Subcutaneous abdominal adipose tissue (tissue), 5 donors: ENCODE measurements around the gene JAKMIP2.

Experiments used
- H3K27ac ChIP-seq: one replicate; pipeline ENCODE4 v1.7.0; 2013; ENCODE audit warnings: low read depth, mild to moderate bottlenecking, inconsistent platforms, low read length, moderate library complexity
- H3K27me3 ChIP-seq, 5 donors: one replicate each; pipeline ENCODE4 v1.7.0; 2013; ENCODE audit warnings: low read length in 5 of 5, inconsistent platforms in 1 of 5; ENCODE audit not compliant: control insufficient read depth in 5 of 5, insufficient read depth in 4 of 5
- H3K36me3 ChIP-seq, 5 donors: one replicate each; pipeline ENCODE4 v1.7.0; 2013; ENCODE audit warnings: low read length in 5 of 5; ENCODE audit not compliant: control insufficient read depth in 5 of 5, insufficient read depth in 5 of 5
- H3K4me1 ChIP-seq, 5 donors: one replicate each; pipeline ENCODE4 v1.7.0; 2013; ENCODE audit warnings: low read length in 5 of 5, mild to moderate bottlenecking in 3 of 5, moderate library complexity in 1 of 5; ENCODE audit not compliant: control insufficient read depth in 5 of 5, insufficient read depth in 5 of 5
- H3K4me3 ChIP-seq, 5 donors: one replicate each; pipeline ENCODE4 v1.7.0; 2013; ENCODE audit warnings: low read length in 5 of 5, low read depth in 1 of 5
- H3K9ac ChIP-seq, 5 donors: one replicate each; pipeline ENCODE4 v1.7.0; 2013; ENCODE audit warnings: low read length in 5 of 5, mild to moderate bottlenecking in 4 of 5, moderate library complexity in 3 of 5
- H3K9me3 ChIP-seq, 5 donors: one replicate each; pipeline ENCODE4 v1.7.0; 2013; ENCODE audit warnings: low read length in 5 of 5; ENCODE audit not compliant: control insufficient read depth in 5 of 5
- donor health status: healthy.
- donor health status: healthy.
- donor health status: healthy.
- donor health status: healthy.
- donor health status: healthy.

Gene JAKMIP2

GRCh38 chr5:147626464-147626863 lies 156.1 kb downstream of the JAKMIP2 start:
- no peak overlapping the region for H3K4me3 ChIP-seq
- no peaks in the 10 kb centered on the region for H3K36me3 ChIP-seq
- H3K4me1 ChIP-seq = no peaks in the 10 kb centered on the region
- no peaks in the 10 kb centered on the region for H3K9me3 ChIP-seq
- peaks cover 0 to 5% (median 0%) of the 10 kb centered on the region in 5 donors for H3K27me3 ChIP-seq
- H3K27ac ChIP-seq = no peak overlapping the region
- no peak overlapping the region for H3K9ac ChIP-seq

GRCh38 chr5:147621016-147621415 lies 161.5 kb downstream of the JAKMIP2 start:
- Histone ChIP-seq H3K27me3 (no peaks in the 10 kb centered on the region), H3K4me1 (no peaks in the 10 kb centered on the region), H3K36me3 (no peaks in the 10 kb centered on the region), H3K4me3 (no peak overlapping the region), H3K9me3 (no peaks in the 10 kb centered on the region), H3K9ac (no peak overlapping the region), H3K27ac (no peak overlapping the region)

GRCh38 chr5:147619281-147619878 lies 163.1 kb downstream of the JAKMIP2 start:
- Histone ChIP-seq H3K4me3 (no peak overlapping the region), H3K9me3 (no peaks in the 10 kb centered on the region), H3K9ac (no peak overlapping the region), H3K27me3 (no peaks in the 10 kb centered on the region), H3K4me1 (no peaks in the 10 kb centered on the region), H3K27ac (no peak overlapping the region), H3K36me3 (no peaks in the 10 kb centered on the region)

GRCh38 chr5:147617711-147618350 lies 164.7 kb downstream of the JAKMIP2 start:
- no peak overlapping the region for H3K27ac ChIP-seq

GRCh38 chr5:147617191-147617606 lies 165.3 kb downstream of the JAKMIP2 start:
- Histone ChIP-seq H3K9ac (no peak overlapping the region), H3K9me3 (no peaks in the 10 kb centered on the region), H3K27ac (no peak overlapping the region), H3K4me3 (no peak overlapping the region), H3K4me1 (peaks cover 0 to 7% (median 0%) of the 10 kb centered on the region in 5 donors), H3K36me3 (no peaks in the 10 kb centered on the region), H3K27me3 (no peaks in the 10 kb centered on the region)

More at GRCh38 chr5:147617711-147618350, 164.7 kb downstream of the JAKMIP2 start:
- Histone ChIP-seq H3K9me3 (no peaks in the 10 kb centered on the region), H3K9ac (no peak overlapping the region), H3K27me3 (no peaks in the 10 kb centered on the region), H3K4me1 (peaks cover 0 to 7% (median 0%) of the 10 kb centered on the region in 5 donors), H3K36me3 (no peaks in the 10 kb centered on the region), H3K4me3 (no peak overlapping the region)

GRCh38 chr5:147616421-147616820 lies 166.1 kb downstream of the JAKMIP2 start:
- no peak overlapping the region for H3K27ac ChIP-seq
- H3K9me3 ChIP-seq = no peaks in the 10 kb centered on the region
- H3K9ac ChIP-seq = no peak overlapping the region
- peaks cover 0 to 7% (median 0%) of the 10 kb centered on the region in 5 donors for H3K4me1 ChIP-seq
- H3K4me3 ChIP-seq = no peak overlapping the region
- no peaks in the 10 kb centered on the region for H3K36me3 ChIP-seq
- H3K27me3 ChIP-seq = no peaks in the 10 kb centered on the region

- Histone ChIP-seq H3K9me3 (no peaks in the 10 kb centered on the region), H3K4me1 (peaks cover 0 to 7% (median 0%) of the 10 kb centered on the region in 5 donors), H3K9ac (no peak overlapping the region), H3K36me3 (no peaks in the 10 kb centered on the region), H3K27ac (no peak overlapping the region), H3K4me3 (no peak overlapping the region), H3K27me3 (no peaks in the 10 kb centered on the region)
These were observed 169.2 kb downstream of the JAKMIP2 start for GRCh38 chr5:147613359-147613758.

GRCh38 chr5:147611483-147611882 lies 171.0 kb downstream of the JAKMIP2 start:
- no peak overlapping the region for H3K9ac ChIP-seq
- no peaks in the 10 kb centered on the region for H3K27me3 ChIP-seq
- no peak overlapping the region for H3K27ac ChIP-seq
- H3K4me1 ChIP-seq = peaks cover 0 to 7% (median 0%) of the 10 kb centered on the region in 5 donors
- H3K9me3 ChIP-seq = no peaks in the 10 kb centered on the region
- no peaks in the 10 kb centered on the region for H3K36me3 ChIP-seq
- no peak overlapping the region for H3K4me3 ChIP-seq

- no peak overlapping the region for H3K9ac ChIP-seq
- no peak overlapping the region for H3K4me3 ChIP-seq
- no peaks in the 10 kb centered on the region for H3K36me3 ChIP-seq
- peaks cover 0 to 7% (median 0%) of the 10 kb centered on the region in 5 donors for H3K4me1 ChIP-seq
- no peaks in the 10 kb centered on the region for H3K9me3 ChIP-seq
- no peaks in the 10 kb centered on the region for H3K27me3 ChIP-seq
- H3K27ac ChIP-seq = no peak overlapping the region
These were observed 171.7 kb downstream of the JAKMIP2 start for GRCh38 chr5:147610798-147611197.

- H3K4me3 ChIP-seq = no peak overlapping the region
- H3K4me1 ChIP-seq = no peaks in the 10 kb centered on the region
- H3K9ac ChIP-seq = no peak overlapping the region
- H3K36me3 ChIP-seq = no peaks in the 10 kb centered on the region
- no peaks in the 10 kb centered on the region for H3K9me3 ChIP-seq
- no peaks in the 10 kb centered on the region for H3K27me3 ChIP-seq
- no peak overlapping the region for H3K27ac ChIP-seq
These were observed 180.9 kb downstream of the JAKMIP2 start for GRCh38 chr5:147601652-147602051.
